Measurements from ENCODE around the gene ABCA9. TPM values are rescaled to one million over a fixed set of nuclear protein-coding genes. Genes with fewer than 3 reads are reported as not detected.

Gene ABCA9
- total and polyA plus RNA-seq, 12 donors, result 3.8 to 38.6 (median 9.3) TPM

GRCh38 chr17:69018687-69019086, 42.0 kb downstream of the ABCA9 start:
- DNase-seq (no peak), ATAC-seq (no peak)
- H3K27me3 ChIP-seq, result no peaks in the 10 kb centered on the region
- intact Hi-C loops (cut with DNase I), result no loop called here
- H3K4me3 ChIP-seq, result no peak overlapping the region
- peaks cover 0 to 72% (median 9%) of the 10 kb centered on the region in 9 donors for H3K36me3 ChIP-seq
- 57 to 78% methylated on average over 1 of the region's 1 CpG for WGBS, 2 donors
- no peaks in the 10 kb centered on the region for H3K9me3 ChIP-seq
- H3K4me1 ChIP-seq, result no peaks in the 10 kb centered on the region
- H3K27ac ChIP-seq, result no peak overlapping the region
- no peak for TF ChIP-seq CTCF (IDR thresholded peaks at IDR 0.05)

GRCh38 chr17:69018022-69018615, 42.6 kb downstream of the ABCA9 start:
- TF ChIP-seq CTCF (IDR thresholded peaks at IDR 0.05), result no peak

GRCh38 chr17:69015631-69016030, 45.1 kb downstream of the ABCA9 start:
- Histone ChIP-seq H3K4me3 (no peak overlapping the region), H3K4me1 (no peaks in the 10 kb centered on the region), H3K36me3 (peaks cover 0 to 78% (median 5%) of the 10 kb centered on the region in 9 donors), H3K27me3 (no peaks in the 10 kb centered on the region), H3K27ac (no peak overlapping the region), H3K9me3 (no peaks in the 10 kb centered on the region)
- DNase-seq, result no peak
- WGBS, 2 donors, result 87 to 93% methylated on average over 2 of the region's 2 CpGs
- no peak for ATAC-seq
- intact Hi-C loops (cut with DNase I), result no loop called here
- TF ChIP-seq CTCF (IDR thresholded peaks at IDR 0.05), result no peak

More at GRCh38 chr17:69018022-69018615, 42.6 kb downstream of the ABCA9 start:
- Histone ChIP-seq H3K27ac (no peak overlapping the region), H3K4me3 (no peak overlapping the region), H3K4me1 (no peaks in the 10 kb centered on the region), H3K9me3 (no peaks in the 10 kb centered on the region), H3K27me3 (no peaks in the 10 kb centered on the region), H3K36me3 (peaks cover 0 to 71% (median 7%) of the 10 kb centered on the region in 9 donors)
- intact Hi-C loops (cut with DNase I), result no loop called here
- no peak for ATAC-seq
- 68 to 76% methylated on average over 3 of the region's 3 CpGs for WGBS, 2 donors
- no peak for DNase-seq

GRCh38 chr17:69012895-69013805, 47.6 kb downstream of the ABCA9 start:
- DNase-seq (no peak), ATAC-seq (no peak)
- no peak overlapping the region for H3K4me3 ChIP-seq
- 71 to 80% methylated on average over 4 of the region's 4 CpGs for WGBS, 2 donors
- H3K36me3 ChIP-seq, result peaks cover 0 to 78% (median 7%) of the 10 kb centered on the region in 9 donors
- H3K9me3 ChIP-seq, result no peaks in the 10 kb centered on the region
- H3K27me3 ChIP-seq, result no peaks in the 10 kb centered on the region
- TF ChIP-seq CTCF (IDR thresholded peaks at IDR 0.05), result no peak
- intact Hi-C loops (cut with DNase I), result no loop called here
- no peaks in the 10 kb centered on the region for H3K4me1 ChIP-seq
- no peak overlapping the region for H3K27ac ChIP-seq

Measured in heart right ventricle (tissue), 16 donors.